ENCODE measurements around the gene HDAC2.

Gene HDAC2

GRCh38 chr6:113888956-113889630 lies 81.9 kb downstream of the HDAC2 start:
- H3K27me3 ChIP-seq (ENCODE audit: low read depth, low read length), result no peaks in the 10 kb centered on the region

GRCh38 chr6:113888493-113888892 lies 82.5 kb downstream of the HDAC2 start:
- Histone ChIP-seq H3K9me3 (ENCODE audit: insufficient read depth, low read length) (no peaks in the 10 kb centered on the region), H3K27ac (ENCODE audit: low read length) (no peak overlapping the region), H3K4me1 (ENCODE audit: low read length) (no peaks in the 10 kb centered on the region), H4K20me1 (ENCODE audit: insufficient read depth, low read length) (no peaks in the 10 kb centered on the region), H3K4me3 (ENCODE audit: low read length) (no peak overlapping the region), H2AFZ (ENCODE audit: low read depth, low read length) (no peak overlapping the region), H3K4me2 (ENCODE audit: low read length) (no peak overlapping the region), H3K27me3 (ENCODE audit: low read depth, low read length) (no peaks in the 10 kb centered on the region), H3K9ac (ENCODE audit: low read length) (no peak overlapping the region), H3K79me2 (ENCODE audit: low read length) (no peaks in the 10 kb centered on the region), H3K36me3 (replicated peaks; ENCODE audit: low read depth, low read length) (no peaks in the 10 kb centered on the region)
- no peak for TF ChIP-seq CTCF (IDR thresholded peaks at IDR 0.05; ENCODE audit: low read depth, low read length)
- TF ChIP-seq EZH2phosphoT487 (IDR thresholded peaks at IDR 0.05; ENCODE audit: low read depth), result no peak

More at GRCh38 chr6:113888956-113889630, 81.9 kb downstream of the HDAC2 start:
- Histone ChIP-seq H4K20me1 (ENCODE audit: insufficient read depth, low read length) (no peaks in the 10 kb centered on the region), H3K79me2 (ENCODE audit: low read length) (no peaks in the 10 kb centered on the region), H3K4me1 (ENCODE audit: low read length) (no peaks in the 10 kb centered on the region), H3K36me3 (replicated peaks; ENCODE audit: low read depth, low read length) (no peaks in the 10 kb centered on the region), H3K9me3 (ENCODE audit: insufficient read depth, low read length) (no peaks in the 10 kb centered on the region), H3K9ac (ENCODE audit: low read length) (no peak overlapping the region), H3K4me3 (ENCODE audit: low read length) (no peak overlapping the region), H3K4me2 (ENCODE audit: low read length) (no peak overlapping the region), H3K27ac (ENCODE audit: low read length) (no peak overlapping the region), H2AFZ (ENCODE audit: low read depth, low read length) (no peak overlapping the region)
- TF ChIP-seq EZH2phosphoT487 (IDR thresholded peaks at IDR 0.05; ENCODE audit: low read depth) (no peak), CTCF (IDR thresholded peaks at IDR 0.05; ENCODE audit: low read depth, low read length) (no peak)

- no peaks in the 10 kb centered on the region for H4K20me1 ChIP-seq (ENCODE audit: insufficient read depth, low read length)
- no peak overlapping the region for H2AFZ ChIP-seq (ENCODE audit: low read depth, low read length)
- no peak overlapping the region for H3K27ac ChIP-seq (ENCODE audit: low read length)
- H3K36me3 ChIP-seq (replicated peaks; ENCODE audit: low read depth, low read length), result no peaks in the 10 kb centered on the region
- no peak overlapping the region for H3K4me2 ChIP-seq (ENCODE audit: low read length)
- no peaks in the 10 kb centered on the region for H3K4me1 ChIP-seq (ENCODE audit: low read length)
- TF ChIP-seq EZH2phosphoT487 (IDR thresholded peaks at IDR 0.05; ENCODE audit: low read depth) (no peak), CTCF (IDR thresholded peaks at IDR 0.05; ENCODE audit: low read depth, low read length) (no peak)
- no peak overlapping the region for H3K4me3 ChIP-seq (ENCODE audit: low read length)
- no peaks in the 10 kb centered on the region for H3K79me2 ChIP-seq (ENCODE audit: low read length)
- no peaks in the 10 kb centered on the region for H3K27me3 ChIP-seq (ENCODE audit: low read depth, low read length)
- no peak overlapping the region for H3K9ac ChIP-seq (ENCODE audit: low read length)
- H3K9me3 ChIP-seq (ENCODE audit: insufficient read depth, low read length), result no peaks in the 10 kb centered on the region
Measured at GRCh38 chr6:113886512-113886911, 84.4 kb downstream of the HDAC2 start.

- Histone ChIP-seq H3K79me2 (ENCODE audit: low read length) (no peaks in the 10 kb centered on the region), H3K9ac (ENCODE audit: low read length) (no peak overlapping the region), H4K20me1 (ENCODE audit: insufficient read depth, low read length) (no peaks in the 10 kb centered on the region), H3K27ac (ENCODE audit: low read length) (no peak overlapping the region), H3K4me2 (ENCODE audit: low read length) (no peak overlapping the region), H3K27me3 (ENCODE audit: low read depth, low read length) (no peaks in the 10 kb centered on the region), H3K9me3 (ENCODE audit: insufficient read depth, low read length) (no peaks in the 10 kb centered on the region), H3K4me3 (ENCODE audit: low read length) (no peak overlapping the region), H3K36me3 (replicated peaks; ENCODE audit: low read depth, low read length) (no peaks in the 10 kb centered on the region), H2AFZ (ENCODE audit: low read depth, low read length) (no peak overlapping the region), H3K4me1 (ENCODE audit: low read length) (peaks cover 4% of the 10 kb centered on the region)
- TF ChIP-seq CTCF (IDR thresholded peaks at IDR 0.05; ENCODE audit: low read depth, low read length) (no peak), EZH2phosphoT487 (IDR thresholded peaks at IDR 0.05; ENCODE audit: low read depth) (no peak)
Measured at GRCh38 chr6:113884011-113884410, 86.9 kb downstream of the HDAC2 start.

All from OCI-LY3 (cell line).